GM19467 (cell line): ENCODE data around the gene SERPINE2.

Experiments used
- ATAC-seq: cut with Tn5 transposase; IDR thresholded peaks from one replicate; pipeline ENCODE4 v1.9.1; 2021; ENCODE audit warnings: mild to moderate bottlenecking, moderate library complexity; ENCODE audit not compliant: unreplicated experiment

Gene SERPINE2

DNA sequence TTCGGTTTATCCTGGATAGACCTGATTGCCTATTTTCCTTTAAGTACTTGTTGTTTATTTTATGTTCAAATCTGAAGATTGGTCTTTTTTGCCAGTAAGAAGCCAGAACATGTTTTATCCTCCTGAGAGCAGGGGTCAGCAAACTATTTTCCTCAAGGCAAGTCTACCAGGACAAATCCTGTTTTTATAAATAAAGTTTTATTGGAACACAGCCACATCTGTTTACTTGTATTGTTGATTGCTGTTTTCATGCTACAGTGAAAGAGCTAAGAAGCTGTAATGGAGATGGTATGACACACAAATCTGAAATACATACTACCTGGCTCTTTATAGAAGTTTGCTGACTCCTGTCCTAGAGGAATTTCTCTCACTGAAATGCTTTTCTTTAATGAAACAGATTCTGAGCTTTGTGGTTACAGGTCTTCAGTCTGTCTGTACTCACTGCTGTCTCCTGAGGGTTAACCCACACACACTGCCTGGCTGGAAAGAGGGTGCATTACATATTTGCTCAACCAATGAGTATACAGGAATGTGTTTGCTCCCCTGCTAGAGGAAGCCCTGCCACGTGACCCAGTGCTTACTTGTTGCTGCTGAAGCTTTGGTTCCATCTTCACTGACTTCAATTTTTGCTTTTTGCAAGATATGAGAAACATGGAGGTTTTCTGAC is 59.2 kb downstream of the SERPINE2 start:
- ATAC-seq: no peak

DNA sequence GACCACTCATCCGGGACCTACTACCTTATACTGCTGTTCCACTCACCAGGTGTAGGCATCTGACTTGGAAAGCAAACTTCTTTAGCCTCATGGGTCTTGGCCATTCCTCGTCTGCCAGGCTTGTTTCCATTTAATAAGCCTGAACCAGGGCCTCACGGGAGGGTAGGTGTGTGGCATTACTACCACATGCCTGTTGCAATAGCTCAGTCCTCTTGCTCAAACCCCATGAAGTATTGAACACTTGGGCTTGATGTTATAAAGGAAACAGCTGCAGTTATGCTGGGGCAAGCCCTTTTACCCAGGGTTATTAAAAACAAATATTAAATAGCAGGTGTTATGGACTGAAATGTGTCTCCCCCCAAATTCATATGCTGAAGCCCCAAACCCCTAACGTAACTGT is 60.6 kb downstream of the SERPINE2 start:
- no peak for ATAC-seq

DNA sequence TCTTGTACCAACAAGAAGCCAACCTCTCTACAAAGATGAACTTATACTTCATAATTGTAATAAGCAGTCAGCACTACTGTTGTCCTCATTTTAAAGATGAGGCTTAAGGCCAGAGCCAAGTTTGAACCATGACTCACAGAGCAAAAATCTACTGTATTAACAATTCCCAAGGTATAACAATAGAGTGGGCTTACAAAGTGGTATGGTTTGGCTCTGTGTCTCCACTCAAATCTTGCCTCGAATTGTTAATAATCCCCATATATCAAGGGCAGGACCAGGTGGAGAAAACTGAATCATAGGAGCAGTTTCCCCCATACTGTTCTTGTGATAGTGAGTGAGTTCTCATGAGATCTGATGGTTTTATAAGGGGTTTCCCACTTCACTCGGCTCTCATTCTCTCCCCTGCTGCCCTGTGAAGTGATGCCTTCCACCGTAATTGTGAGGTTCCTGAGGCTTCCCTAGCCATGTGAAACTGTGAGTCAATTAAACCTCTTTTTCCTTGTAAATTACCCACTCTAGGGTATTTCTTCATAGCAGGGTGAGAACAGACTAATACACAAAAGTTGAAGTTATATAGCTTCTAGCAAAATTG is 62.4 kb downstream of the SERPINE2 start:
- ATAC-seq: no peak

DNA sequence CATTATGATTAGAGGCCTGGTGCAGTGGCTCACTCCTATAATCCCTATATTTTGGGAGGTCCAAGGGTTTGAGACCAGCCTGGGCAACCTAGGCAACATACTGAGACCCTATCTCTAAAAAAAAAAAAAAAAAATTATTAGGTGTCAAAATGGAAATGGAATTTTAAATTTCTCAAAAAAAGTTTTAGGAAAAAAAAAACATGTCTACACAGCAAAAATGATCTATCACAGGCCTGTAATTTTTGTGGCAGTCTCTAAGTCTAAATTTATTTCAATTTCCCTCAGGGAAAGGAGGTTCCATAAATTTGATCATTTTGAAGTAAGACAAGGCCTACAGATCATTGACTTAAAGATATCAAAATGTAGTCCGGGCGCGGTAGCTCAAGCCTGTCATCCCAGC is 65.5 kb downstream of the SERPINE2 start:
- ATAC-seq: no peak

DNA sequence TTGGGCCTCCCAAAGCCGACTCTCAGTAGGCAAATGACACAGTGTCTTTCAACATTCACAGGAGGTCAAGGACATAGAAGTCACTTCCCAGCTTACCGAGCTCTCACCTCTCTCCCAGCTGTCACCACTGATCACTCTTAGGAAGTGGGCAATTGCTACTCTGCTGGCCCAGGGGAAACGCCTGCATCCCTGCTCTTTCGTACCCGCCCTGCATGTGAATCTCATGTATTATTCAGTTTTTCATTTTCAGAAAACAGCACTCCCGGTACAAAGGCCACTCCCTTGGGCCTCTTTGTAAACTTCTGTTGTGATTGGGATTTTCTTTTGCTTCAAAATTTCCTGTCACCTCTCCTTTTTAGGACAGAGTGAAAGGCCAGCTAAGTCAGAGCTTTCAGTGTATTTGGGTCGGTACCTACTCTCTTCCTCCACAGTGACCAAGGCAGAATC is 66.4 kb downstream of the SERPINE2 start:
- no peak for ATAC-seq

DNA sequence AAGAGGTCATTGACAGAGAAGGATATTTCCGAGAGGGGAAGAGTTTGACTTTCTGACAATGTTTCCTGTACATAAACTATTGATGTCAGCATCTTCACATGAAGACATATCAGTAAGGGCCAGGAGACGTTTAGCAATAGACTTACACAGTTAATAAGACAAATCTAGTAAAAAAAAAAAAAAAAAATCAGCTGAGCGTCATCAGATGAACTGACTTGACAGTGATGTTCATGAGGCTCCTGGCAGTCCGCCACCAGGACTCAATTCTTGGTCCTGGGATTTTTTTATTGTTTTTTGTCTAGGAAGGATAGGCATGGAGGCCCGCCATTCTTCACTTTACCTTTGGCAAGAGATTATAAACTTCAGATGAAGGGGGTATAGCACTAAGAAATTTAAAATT is 67.4 kb downstream of the SERPINE2 start:
- ATAC-seq: no peak

DNA sequence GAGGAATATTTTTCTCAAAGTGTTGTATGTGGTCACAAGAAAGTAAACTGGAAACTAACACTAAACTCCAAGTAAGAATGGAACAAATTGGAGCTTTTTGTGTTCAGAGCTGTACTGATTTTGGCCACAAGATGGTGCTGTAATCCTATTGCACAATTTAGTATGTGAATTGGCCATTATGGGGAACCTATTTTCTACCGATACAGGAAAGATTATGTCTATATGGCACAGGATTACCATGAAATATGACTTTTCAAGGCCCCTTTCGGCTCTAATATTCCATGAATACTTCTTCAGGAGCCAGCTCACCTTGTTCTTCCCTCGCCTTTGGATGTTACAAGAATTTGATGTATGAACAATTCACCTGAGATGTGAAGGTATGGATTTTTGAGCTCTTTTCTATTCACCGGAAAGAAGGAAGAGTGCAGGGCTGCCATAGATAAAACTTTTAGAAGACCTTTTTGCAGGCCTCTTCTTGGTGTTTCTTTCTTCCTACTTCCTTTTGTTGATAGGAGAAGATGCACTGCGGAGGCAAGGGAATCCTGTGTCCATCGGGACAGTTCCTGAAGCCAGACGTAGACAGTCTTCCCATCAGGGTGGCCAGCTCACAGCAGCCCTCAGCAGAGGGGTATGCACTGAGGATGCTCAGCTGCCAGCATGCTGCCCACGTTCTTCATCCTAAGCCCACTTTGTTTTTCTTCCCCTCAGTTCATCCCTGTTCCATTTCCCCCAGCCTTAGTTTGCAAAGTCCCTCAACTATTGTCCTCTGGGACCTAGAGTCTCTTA is 68.5 kb downstream of the SERPINE2 start:
- ATAC-seq: no peak

DNA sequence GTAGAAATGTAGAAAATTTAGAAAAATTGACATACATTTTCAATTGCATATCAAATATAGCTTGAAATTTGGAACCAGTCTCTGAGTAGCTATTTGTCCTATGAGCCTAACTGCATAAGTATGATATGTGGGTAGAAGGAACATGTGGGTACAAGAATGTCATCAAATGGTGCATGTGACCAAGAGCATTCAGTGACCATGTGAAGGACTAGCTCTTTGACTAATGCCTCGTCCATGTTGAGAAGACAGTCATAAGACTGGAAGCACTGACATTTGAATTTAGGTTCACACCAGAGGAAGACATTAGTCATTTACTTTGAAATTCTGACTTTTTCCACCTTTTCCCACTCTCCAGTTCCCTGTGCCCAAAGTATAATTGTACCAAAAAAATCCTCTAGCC is 69.2 kb downstream of the SERPINE2 start:
- no peak for ATAC-seq

DNA sequence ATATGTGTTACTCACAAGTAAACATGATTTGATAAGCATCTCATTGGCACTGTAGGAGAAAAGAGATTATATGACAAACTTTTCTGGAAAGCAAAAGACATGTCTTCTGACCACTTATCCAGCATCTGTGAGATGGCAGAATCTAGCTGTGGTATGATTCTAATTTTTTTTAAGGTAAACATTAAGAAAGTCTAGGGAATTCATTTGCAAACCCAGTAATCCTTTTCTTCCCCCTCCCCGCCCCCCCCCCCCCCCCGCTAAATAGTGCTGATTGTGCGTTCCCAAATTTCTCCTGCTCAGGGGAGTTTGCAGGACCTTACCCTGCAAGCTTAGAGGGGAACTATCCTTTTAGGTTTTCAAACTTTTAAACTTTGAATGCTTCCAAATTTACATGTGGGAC is 69.8 kb downstream of the SERPINE2 start:
- no peak for ATAC-seq

DNA sequence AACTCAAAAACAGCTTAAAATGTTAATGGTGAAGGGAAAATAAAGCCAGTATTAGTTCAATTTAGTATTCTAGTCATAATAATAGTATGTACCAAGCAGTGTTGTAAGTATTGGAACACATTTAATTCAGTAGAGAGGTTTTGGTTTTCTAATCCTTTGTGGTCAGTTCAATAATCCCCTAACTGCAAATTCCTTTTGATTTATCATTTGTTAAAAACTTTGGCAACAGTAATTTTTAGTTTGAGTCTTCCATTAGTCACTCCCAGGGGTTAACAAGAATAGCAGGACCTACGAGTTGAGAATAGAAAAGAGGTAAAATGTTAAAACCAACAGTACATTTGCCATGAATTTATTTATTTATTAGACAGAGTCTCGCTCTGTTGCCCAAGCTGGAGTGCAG is 71.1 kb downstream of the SERPINE2 start:
- ATAC-seq: no peak

DNA sequence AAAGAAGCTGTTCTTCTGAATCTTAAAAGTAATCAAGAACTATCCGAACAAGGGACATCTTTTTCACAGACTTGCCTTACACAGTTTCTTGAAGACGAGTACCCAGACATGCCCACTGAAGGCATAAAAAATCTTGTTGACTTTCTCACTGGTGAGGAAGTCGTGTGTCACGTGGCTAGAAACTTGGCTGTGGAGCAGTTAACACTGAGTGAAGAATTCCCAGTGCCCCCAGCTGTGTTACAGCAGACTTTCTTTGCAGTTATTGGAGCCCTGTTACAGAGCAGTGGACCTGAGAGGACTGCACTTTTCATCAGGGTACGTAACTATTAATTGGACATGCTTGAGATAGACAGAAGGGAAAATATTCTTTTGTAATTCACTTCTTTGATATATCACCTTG is 79.4 kb downstream of the SERPINE2 start:
- no peak for ATAC-seq

DNA sequence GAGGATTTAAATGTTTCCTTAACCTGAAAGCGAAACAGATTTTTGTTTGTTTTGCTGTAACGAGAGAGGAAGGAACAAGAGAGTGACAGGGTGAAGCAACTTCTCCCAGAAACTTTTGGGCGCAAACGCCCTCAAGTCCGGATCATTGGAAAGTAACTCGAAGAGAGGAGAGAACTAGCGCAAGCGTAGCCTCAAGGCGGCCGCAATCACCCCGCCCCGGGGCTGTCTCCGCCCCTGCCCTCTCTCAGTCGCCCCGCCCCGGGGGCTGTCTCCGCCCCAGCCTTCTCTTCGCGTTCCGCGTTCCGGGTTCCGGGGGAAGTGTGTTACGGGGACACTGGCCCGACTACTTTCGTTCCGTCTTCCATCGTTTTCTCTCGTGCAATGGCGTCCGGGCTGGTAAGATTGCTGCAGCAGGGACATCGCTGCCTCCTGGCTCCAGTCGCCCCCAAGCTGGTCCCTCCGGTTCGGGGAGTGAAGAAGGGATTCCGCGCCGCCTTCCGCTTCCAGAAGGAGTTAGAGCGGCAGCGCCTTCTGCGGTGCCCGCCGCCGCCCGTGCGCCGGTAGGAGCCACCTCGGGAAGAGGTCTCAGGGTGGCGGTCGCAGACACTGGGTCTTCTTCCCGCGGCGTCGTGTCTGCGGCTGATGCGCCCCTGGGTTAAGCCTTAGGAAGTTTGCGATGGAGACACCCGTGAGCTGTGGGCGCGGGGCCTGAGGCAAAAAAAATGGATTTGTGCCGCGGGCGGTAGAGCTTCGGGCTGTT is 81.8 kb downstream of the SERPINE2 start, which contains the start of gene MRPL44:
Gene MRPL44 (plus strand): TSS at position 372 of the 760 bp plus-strand sequence. CDS start 10 bp downstream, at position 382.
- peak; percentile 83 for ATAC-seq

DNA sequence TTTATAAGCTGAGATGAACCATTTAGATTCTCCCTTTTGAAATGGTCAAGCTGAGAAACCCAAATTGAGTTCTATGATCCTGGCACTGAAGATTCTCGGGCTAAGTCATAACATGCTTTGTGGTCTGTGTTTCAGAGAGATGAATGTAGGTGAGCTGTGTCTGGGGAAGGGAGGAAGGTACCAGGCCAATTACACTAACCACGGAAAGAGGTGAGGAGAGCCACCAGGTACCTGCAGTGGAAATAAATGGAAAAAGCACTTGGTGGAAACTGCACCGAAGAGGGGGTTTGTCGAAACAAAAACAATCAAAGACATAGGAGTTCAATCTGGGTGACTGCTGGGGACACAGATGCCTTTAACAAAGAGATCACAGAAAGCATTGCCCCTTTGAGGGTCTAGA is 82.8 kb downstream of the SERPINE2 start:
- ATAC-seq: no peak

DNA sequence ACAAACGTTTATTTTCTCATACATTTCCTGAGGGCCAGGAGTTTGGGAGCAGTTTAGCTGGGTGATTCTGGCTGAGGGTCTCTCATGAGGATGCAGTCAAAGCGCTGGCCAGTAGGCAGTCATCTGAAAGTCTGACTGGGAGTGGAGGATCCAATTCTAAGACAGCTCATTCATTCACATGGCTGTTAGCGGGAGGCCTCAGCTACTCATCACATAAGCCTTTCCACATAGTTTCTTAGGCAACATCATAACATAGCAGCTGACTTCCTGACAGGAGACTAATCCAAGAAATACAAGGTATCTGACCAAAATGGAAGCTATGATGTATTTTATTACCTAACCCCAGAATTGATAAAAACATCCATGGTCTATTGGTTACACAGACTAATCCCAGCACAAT is 84.7 kb downstream of the SERPINE2 start:
- no peak for ATAC-seq

DNA sequence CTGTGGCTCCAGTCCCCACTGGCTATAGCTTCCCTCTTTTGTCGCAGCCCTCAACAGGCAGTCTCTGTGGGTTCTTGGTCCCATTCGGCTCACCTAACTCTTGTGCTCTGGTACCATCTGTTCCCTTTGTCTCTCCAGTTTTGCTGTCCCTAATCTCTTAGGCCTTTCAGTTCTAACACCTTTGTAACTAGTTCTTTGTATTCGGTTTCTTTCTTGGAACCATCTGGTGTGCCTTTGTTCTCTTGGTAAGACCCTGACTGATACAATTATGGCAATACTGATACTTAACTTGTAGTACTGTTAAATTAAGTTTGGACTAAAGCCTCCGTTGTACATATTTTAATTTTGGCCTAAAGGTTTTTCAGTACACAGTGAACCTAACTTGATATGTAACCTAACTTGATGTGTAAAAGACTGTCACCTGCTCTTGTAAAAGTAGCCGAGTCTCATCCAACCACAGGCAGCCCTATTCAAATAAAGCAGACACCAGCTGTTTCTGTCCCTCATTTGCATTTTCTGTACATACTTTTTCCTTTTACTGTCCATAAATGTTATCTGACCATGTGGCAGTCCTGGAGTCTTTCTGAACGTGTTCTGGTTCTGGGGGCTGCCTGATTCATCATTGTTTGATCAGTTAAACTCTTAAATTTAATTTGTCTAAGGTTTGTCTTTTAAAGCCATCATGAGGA is 86.7 kb downstream of the SERPINE2 start:
- ATAC-seq: peak; percentile 50

DNA sequence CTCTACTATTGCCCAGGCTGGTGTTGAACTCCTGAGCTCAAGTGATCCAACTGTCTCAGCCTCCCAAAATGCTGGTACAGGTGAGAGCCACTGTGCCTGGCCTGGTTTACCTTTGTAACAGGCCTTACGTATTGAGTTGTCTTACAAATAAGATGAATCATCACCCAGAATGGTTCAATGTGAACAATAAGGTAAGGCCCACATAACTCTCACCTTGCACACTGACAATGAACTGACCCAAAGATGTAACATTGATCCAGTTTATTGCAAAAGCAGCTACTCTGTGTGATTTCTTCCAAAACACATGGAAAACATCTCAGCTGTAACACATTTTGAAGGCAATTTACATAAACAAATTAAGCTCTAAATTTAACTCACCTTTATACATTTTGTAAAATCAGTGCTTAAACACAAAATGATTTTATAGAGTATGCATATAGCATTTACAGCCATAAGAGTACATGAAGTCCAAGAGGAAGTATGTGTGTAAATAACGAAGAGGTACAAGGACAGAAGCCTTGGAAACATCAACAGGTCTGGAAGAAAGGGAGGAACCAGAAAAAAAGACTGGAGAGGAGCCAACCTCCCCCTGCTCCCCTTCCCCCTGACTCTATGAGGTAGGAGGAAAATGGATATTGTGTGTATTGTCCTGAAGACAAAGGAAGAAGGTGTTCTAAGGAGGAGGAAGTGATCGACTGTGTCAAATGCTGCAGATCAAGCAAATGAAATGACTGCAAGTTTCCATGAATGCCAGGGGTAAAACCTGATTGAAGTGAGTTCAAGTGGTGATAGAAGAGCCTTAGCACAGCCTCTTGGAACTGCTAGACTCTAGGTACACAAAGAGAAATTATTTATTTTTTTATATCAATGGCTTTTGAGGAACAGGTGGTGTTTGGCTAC is 88.4 kb downstream of the SERPINE2 start:
- ATAC-seq: no peak

DNA sequence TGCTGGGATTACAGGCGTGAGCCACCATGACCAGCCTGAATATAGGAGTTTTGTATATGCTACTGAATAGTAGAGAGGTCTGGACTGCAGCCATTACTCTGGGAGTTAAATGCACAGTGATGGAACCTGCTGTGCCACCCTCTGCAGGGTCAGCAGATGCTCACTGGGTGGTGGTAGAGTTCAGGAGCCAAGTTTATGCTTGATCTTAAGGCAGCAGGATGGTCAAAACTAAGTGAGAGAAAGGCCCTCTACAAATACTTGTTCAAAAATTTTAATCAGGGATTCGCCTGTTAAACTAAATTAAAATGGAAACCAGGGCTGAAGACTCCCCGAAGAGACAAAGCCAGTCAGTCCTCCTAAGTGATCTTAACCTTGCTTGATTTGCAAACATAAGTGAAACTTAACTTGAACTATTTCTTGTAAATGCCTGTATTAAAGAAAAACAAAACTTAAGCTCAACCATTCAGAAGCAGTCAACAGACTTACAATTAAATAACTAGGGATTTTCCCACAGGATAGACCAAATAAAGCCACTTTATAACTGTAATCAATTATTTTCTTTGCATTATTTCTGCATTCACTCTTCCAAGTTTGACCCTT is 89.7 kb downstream of the SERPINE2 start:
- ATAC-seq: no peak

DNA sequence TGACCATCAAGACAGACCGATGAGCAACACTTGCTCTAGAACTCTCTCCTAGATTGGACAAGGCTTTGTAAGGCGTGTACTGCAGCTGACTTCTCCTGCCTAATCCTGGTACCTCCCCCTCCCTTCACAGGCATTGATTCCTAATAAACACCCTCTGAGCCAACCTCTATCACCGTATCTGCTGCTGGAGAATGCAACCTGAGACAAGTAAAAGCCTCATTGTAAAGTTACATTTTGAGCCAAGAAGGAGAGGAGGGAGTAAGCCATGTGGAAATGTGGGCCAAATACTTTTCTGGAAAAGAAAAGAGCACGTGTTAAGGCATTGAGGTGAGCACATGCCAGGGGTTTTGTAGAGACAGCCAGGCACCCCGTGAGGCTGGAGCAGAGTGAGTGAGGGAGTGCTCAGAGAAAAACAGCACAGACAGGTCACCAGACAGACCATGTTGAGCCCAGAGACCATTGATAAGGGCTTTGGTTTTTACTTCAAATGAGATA is 91.3 kb downstream of the SERPINE2 start:
- no peak for ATAC-seq

DNA sequence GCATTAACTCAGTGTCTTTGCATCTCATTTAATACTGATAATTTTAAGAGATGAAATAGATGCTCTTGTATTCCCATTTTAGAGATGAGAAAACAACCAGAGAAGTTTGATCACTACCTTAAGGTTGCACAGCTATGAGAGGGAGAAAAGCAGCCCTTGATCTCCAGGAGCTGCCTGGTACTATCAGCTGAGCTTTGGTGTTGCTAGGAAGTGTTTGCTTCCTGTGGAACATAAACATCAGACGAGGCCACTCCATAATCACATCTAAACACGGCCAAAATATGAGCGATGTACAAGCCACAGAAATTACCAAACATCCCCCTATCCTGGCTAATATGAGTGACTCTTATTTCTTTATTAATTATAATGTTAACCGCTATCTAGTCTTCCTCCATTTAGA is 93.3 kb downstream of the SERPINE2 start:
- ATAC-seq: no peak
